ENCODE measurements around the gene ENPP3.
"Not testable (repeated sequence)": the region's sequence is repeated elsewhere in the genome, so short reads cannot be mapped to it uniquely, and the experiment has no call there.

ENPP3 gene

DNA sequence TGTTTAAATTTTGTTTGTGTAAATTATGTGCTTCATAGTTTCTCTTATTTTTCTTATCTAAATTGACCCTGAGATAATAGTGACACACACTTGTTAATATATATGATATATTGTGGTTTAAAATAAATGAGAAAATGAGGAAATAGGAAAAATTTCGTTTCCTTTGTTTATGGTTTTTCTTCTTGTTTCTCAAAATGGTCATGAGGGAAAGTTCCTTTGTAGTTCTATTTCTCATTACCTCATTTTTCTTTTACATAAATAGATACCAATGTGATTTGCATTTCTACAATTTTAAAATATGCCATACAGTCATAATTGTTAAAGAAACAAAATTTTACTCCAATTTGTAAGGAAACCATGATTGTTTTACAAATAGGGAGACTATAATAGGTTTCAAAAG, 54.9 kb downstream of the ENPP3 start:
- no peak for DNase-seq

DNA sequence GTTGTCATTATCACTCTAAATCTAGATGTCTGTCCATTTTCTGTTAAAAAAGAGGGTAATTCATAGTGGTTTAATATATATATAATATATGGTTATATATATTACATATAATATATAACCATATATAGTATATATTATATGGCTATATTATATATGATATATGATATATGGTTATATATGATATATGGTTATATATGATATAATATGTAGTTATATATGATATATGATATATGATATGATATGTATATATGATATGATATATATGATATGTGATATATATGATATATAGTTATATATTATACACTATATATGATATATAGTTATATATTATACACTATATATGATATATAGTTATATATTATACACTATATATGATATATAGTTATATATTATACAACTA, 55.5 kb downstream of the ENPP3 start:
- DNase-seq, result no peak

DNA sequence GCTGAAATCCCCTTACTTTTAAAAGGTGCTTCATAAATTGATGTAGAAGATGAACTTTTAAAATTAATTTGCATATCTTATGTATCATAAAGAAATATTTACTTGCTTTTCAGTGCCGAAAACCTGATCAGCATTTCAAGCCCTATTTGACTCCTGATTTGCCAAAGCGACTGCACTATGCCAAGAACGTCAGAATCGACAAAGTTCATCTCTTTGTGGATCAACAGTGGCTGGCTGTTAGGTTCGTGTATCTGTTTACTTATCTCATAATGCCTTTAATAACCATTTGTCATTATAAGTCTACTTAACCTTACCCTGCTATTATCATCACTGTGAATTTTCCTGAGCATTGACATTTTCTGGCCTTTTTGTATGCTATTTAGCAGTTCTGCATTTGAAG, 56.3 kb downstream of the ENPP3 start:
- no peak for DNase-seq

DNA sequence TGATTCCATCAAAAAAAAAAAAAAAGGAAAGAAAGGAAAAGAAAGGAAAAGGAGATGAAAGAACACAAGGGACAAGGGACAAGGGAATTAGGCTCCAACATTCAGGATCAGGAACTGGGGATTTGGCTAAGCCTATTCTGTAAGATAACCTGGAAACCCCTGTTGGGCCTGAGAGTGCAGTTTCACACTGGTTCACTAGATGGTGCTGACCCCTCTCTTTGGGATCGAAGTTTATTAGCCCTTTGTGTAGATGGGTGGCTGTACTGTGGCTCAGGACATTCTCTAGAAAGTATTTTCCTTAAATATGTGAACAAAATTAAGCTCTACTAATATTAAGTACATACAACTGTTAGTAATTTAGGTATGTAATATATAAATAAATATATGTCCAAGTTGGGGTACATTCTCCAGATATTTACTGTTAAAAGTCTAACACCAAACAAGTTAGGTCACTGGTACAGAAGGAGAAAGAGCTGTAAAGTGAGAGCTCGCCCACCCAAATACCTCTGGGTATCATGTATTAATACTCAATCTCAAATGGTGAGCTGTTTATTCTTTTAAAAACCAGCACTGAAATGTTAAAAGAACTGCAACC, 57.8 kb downstream of the ENPP3 start:
- peak; percentile 70 for DNase-seq

DNA sequence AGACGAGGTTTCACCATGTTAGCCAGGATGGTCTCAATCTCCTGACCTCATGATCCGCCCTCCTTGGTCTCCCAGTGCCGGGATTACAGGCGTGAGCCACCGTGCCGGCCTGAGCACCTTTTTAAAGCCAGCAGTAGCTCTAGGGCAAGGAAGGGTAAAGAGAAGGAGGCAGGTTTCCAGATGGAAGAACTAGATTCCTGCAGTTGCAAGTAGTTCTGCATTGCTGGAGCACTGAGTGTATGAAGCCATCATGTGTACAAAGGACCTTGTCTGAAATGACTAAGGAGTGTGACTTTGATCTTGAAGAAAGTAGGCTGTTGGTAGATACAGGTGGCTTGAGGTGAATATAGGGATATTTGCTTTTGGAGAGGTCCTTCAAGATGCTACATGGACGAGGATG, 59.9 kb downstream of the ENPP3 start:
- DNase-seq, result no peak

DNA sequence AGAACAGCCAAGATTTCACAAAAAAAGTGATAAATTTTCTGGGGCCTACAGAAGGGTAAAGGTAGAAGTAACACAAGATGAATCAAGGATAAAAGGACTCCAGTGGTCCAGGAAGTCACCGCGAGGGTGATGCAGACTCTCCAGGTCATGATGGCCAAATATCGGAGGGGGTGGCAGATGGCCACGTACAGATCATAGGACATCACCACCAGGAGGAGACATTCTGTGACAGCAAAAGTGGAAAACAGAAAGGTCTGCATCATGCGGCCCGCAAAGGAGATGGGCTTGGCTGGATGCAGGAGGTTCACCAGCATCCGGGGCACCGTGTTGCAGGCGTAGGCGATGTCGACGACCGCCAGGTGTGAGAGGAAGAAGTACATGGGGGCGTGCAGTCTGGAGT, 63.7 kb downstream of the ENPP3 start:
- DNase-seq, result not testable (repeated sequence)

DNA sequence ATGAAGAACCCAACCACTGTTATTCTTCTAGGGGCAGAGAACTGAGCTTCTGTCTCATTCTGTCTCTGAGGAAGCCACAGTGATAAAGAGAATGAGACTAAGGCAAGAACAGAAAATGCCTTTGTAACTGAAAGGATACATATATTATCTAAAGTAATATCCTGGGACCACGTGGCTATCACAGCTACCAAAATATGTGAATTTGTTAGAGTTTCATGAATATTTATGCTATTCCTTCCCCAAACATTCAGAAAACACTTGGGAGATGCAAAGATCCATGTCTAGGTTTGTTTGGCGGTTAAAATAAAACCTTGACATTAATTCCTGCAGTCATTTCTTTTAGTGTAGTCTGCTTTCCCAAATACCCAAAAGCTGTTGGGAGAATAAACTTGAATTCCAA, 66.8 kb downstream of the ENPP3 start:
- not testable (repeated sequence) for DNase-seq

DNA sequence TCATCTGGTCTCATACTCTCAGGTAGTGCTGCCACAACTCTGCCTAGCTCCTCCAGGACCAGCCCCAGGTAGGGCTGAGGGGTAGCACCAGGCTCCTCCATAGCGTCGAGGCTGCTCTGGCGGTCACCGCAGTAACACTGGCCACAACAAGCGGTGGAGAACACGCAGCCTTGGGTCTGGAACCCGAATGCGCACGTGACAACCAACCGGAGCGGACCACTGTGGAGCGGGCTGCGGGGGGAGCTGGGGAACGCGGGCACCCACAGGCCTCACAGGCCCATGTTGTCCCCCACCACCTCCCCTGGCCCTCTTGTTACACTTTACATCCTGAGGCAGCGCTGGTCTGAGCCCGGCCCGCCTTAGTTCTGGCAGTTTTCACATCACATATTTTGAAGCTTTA, 73.8 kb downstream of the ENPP3 start, which contains the start of gene CTAGE9:
TSS of gene CTAGE9 (minus strand) at position 101 of the 400 bp plus-strand sequence. CDS start at position 101, 0 bp downstream.
- DNase-seq, result not testable (repeated sequence)

DNA sequence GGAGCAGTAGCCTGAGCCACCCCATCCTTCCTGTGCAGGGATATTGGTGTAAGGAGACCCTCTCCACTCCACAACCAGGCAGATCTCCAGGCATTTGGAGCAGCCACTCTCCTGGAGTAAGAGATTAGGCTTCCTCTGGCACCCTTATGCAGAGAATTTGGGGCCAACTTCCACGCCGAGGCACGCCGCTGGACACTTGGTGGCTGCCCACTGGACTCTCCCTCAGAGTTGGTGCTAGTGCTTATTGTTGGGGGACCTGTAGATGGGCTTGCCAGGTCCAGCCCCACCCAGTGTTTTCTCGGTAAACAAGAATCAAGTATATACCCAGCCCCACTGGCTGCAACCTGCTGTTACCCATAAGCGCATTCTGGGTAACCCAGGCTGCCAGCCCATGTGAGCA, 78.5 kb downstream of the ENPP3 start:
- not testable (repeated sequence) for DNase-seq

DNA sequence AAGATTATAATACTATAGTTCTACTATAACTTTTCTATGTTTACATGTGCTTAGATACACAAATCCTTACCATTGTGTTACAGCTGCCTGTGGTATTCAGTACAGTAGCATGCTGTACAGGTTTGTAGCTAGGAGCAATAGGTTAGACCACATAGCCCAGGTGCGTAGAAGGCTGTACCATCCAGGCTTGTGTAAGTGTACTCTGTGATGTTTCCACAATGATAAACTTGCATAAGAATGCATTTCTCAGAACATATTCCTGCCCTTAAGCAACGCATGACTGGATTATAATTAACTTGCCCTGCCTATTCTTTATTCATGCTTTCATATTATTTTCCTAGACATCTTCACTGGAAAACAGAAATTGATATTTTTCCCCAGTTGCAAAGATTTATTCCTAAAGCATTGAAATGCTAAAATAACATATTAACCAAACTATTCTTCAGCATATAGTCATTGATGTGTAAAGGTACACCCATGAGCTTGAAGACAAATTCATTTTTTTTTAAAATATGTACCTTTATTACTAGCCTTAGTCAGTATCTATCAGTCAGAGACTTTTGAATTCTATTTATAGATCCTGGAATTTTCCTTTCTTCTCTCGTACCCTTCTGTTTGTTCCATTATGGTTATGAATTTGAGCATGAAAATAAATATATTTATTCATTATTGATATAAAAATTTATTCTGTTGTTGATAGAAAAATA, 80.9 kb downstream of the ENPP3 start:
- DNase-seq, result no peak

DNA sequence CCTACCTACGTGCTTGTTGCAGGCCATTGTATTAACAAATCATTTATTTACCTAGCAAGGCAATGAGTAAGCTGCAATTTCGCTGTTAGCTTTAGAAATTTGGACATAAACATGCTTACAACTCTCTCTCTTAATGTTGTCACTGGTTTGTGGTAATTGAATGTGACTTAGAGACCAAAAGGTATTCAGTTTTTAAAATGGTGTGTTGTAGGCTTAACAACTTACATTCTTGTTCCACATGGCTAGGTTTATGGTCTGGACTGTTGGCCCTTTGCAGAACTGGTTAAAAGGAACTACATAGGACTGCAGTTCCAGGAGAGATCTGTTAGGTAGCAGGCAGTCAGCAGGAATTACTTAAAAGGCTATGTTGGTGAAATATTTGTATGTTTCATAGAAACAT, 84.1 kb downstream of the ENPP3 start:
- DNase-seq, result no peak

DNA sequence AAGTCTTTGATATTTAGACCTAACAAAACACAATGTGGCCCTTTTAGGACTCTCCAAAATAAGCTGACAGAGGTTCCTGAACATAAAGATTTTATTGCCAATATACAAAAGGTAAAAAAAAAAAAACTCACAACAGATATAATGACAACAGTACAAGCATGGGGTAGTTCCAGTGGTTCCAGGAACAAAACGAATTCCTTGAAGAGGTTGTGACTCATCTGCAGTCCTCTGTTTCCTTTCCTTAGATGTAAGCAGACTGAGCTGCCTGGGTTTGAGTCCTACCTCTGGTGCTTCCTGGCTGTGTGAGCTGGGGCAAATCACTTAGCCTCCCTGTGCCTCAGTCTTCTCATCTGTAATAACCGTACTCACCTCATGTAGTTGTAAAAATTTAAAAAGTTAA, 87.0 kb downstream of the ENPP3 start:
- DNase-seq, result no peak

DNA sequence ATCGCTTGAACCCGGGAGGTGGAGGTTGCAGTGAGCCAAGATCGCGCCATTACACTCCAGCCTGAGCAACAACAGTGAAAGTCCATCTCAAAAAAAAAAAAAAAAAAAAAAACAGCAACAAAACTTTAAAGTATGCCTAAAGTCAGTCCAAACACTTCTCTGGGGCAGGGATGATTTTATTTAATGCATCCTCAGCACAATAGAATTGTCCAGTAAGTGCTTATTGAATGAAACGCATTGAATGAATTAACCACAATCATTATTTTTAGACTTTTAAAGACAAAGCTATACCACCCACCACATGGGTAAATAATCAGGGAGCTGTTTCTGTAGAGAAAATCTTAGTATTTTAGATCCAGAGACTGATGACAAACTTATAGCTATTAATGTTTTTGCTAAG, 90.4 kb downstream of the ENPP3 start:
- no peak for DNase-seq

DNA sequence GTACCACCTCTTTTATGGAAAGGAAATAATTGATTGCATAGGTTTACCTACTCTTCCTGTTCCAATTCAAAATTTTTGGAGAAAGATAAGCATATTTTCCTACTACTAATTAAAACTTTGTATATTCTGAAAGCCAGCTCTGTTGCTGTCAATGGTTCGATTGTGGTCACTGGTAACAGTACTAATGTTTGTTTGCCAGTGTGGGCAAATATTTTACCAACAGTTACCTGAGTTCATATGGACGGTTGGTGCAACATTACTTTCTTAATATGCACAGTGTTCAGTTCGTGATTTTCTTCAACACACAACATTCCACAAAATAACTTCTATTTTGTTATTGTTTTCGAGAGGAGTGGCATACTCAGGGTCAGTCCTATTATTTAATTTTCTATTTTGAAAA, 90.8 kb downstream of the ENPP3 start:
- no peak for DNase-seq

DNA sequence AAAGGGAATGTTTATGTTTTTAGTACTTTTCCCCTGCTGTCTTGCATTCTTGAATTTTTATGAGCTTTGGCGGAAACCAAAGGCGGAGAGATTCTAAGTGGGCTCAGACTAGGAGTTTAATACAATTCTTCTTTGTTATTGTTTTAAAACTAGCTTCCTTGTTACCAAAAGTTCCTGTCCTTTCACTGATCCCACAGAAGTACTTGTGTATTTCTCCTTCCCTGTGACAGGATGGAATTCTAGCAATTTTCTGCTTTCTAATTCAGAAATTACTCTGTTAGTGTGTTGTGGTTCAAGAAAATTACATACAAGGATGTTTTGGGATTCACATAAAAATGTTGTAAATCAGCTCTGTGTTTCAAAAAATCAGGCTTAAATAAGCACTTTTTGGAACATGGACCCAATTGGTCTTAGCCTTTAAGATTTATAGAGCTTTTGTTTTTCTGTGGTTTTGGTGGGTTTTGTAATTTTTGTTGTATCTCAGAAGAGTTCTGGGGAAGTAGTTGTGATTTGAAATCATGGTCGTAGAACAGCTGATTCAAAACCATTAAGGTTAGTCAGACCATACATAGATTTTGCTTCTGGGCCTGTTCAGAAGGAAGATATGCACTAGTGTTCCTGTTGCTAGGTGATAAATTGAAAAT, 91.3 kb downstream of the ENPP3 start:
- DNase-seq, result no peak

DNA sequence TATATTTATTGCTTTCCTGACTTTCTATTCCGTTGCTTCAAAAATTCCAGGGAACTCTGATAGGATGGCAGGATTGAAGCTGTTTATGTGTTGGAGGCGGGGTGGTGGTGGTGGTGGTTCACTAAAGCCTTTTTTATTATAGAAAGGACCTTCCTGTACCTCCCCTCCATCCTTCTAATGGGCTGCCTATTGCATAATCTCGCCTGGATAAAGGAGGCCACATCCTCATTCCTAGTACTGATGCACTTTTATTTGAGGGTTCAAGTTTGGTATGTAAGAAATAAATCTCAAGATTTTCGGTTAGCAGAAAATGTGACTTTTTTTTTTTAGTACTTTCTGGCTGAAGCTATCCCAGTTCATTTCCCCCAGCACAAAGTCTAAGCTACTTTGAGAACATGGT, 92.4 kb downstream of the ENPP3 start:
- no peak for DNase-seq

DNA sequence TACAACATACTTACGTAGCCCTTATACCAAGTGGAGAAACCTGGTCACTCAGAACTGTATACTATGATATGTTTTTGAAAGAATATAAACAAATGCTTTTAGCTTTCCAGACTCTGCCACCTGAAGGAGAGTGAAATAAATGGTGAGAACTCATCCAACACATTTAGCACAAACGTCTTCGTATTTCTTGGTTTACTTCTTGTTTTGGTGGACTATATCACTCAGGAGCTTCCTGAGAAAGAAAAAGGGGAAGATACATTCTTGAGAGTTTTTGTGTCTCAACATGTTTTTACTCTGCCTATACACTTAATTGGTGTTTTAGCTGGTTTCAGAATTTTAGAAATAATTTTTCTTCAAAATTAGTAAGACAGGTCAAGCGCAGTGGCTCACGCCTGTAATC, 93.2 kb downstream of the ENPP3 start:
- no peak for DNase-seq

DNA sequence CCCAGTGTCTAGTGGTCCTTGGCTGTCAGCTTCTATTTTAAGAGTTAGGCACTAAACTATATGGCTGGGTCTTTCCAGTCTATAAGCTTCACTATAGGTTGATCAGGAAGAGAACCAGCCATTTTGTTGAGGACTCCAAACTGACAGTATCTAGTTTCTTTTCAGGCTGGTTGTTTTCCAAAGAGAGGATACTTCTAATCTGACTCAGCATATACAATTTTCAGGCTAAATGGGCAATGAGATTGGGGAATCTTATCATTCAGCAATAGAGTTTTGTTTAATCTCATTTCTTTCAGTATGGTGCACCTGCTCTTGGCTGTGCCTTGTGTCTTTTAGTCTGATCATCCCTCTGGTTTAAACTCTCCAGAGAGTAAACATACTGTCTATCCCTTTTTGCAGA, 94.1 kb downstream of the ENPP3 start:
- no peak for DNase-seq

DNA sequence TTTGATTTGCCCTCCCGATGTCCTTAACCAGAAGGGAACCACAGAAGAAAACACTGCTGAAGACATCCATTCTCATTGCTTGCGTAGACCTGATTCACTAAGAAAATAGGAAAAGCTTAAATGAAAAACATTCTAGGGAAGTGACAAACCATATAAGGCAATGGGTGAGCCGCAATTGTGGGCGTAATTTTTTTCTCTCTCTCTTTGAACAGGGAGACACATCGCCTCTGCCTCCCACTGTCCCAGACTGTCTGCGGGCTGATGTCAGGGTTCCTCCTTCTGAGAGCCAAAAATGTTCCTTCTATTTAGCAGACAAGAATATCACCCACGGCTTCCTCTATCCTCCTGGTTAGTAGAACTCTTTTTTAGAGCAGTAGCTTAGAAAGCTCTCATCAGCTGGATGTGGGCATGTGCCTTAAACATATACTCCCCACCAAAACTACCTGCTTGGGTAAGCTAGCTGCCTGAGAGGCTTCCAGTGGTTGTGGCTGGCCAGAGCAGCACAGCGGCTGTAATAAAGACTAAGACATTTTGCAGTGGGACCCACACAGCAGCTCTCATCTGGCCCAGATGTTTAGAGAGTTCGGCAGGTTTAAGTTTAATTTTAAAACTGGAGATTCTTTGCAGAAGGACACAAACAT, 96.4 kb downstream of the ENPP3 start:
- DNase-seq, result peak; percentile 52

DNA sequence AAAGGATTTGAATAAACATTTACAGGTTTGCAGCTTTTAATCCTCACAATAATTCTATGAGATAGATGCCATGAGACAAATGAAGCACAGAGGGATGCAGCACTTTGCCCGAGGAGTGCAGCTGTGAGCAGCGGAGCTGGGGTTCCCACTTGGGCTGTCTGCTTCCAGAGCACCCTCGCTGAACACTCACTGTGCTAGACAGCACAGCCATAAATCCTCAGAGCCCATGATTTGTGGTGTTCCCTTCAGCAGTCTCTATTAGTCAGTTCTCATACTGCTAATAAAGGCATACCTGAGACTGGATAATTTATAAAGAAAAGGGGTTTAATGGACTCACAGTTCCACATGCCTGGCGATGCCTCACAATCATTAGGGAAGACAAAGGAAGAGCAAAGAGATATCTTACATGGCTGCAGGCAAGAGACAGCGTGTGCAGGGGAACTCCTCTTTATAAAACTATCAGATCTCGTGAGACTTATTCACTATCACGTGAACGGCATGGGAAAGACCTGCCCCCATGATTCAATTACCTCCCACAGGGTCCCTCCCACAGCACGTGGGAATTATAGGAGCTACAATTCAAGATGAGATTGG, 99.0 kb downstream of the ENPP3 start:
- DNase-seq, result no peak

DNA sequence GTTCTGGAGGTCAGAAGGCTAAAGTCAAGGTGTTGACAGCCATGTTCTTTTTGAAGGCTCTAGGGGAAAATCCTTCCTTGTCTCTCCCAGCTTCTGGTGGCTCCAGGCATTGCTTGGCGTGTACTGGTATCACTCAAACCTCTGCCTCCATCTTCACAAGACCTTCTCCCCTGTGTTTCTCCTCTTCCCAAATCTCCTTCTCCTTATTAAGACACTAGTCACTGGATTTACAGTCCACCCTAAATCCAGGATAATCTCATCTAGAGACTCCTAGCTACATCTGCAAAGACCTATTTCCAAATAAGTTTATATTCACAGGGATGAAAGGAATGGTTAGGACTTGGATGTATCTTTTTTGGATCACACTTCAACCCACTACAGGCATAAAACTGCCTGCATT, 99.7 kb downstream of the ENPP3 start:
- no peak for DNase-seq

DNA sequence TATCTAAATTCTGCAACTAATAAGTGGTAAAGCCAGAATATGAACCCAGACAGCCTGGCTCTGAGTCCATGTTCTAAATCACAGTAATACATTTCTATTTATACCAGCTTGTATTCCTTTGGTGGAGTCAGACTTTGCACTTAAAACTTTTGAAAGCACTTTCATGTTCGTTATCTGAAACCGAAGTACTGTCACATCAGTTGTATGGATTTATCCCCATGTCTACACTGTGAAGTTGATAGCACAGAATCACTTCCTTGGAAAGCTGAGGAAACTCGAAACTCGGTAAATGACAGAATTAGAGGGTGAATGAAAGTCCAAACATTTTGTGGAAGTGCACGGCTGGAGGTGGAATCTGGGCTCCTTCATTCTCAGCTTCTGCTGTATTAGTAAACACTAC, 102.0 kb downstream of the ENPP3 start:
- no peak for DNase-seq

DNA sequence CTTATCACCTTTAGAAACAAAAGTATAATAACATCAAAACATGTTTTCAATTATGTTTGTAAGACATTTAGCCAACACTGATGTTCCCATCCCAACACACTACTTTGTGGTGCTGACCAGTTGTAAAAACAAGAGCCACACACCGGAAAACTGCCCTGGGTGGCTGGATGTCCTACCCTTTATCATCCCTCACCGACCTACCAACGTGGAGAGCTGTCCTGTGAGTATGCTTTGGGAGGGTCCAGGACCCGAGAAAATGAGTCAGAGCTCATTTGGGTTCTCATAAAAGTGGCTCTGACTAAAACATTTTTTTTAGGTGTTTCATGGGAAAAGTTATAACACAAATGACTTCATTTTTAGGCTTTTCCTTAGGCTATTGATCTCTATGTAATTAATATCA, 103.1 kb downstream of the ENPP3 start:
- no peak for DNase-seq
